Measurements from ENCODE around the gene CD2AP.

The CD2AP gene

GRCh38 chr6:47661960-47662359 is 184.4 kb downstream of the CD2AP start:
- DNase-seq (ENCODE audit: low read depth) = no peak
- no peak overlapping the region for H3K4me3 ChIP-seq (ENCODE audit: low read depth, low read length)
- TF ChIP-seq, protein P1, sequence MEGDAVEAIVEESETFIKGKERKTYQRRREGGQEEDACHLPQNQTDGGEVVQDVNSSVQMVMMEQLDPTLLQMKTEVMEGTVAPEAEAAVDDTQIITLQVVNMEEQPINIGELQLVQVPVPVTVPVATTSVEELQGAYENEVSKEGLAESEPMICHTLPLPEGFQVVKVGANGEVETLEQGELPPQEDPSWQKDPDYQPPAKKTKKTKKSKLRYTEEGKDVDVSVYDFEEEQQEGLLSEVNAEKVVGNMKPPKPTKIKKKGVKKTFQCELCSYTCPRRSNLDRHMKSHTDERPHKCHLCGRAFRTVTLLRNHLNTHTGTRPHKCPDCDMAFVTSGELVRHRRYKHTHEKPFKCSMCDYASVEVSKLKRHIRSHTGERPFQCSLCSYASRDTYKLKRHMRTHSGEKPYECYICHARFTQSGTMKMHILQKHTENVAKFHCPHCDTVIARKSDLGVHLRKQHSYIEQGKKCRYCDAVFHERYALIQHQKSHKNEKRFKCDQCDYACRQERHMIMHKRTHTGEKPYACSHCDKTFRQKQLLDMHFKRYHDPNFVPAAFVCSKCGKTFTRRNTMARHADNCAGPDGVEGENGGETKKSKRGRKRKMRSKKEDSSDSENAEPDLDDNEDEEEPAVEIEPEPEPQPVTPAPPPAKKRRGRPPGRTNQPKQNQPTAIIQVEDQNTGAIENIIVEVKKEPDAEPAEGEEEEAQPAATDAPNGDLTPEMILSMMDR (IDR thresholded peaks at IDR 0.05; ENCODE audit: insufficient read depth, low read depth, low read length, missing control alignments) = no peak

- no peak overlapping the region for H3K4me3 ChIP-seq (ENCODE audit: low read depth, low read length)
- DNase-seq (ENCODE audit: low read depth) = no peak
Measured at GRCh38 chr6:47663462-47664216, 186.1 kb downstream of the CD2AP start.

GRCh38 chr6:47665112-47665511 is 187.5 kb downstream of the CD2AP start:
- DNase-seq (ENCODE audit: low read depth) = no peak
- TF ChIP-seq, protein P1 (IDR thresholded peaks at IDR 0.05; ENCODE audit: insufficient read depth, low read depth, low read length, missing control alignments) = no peak
- no peak overlapping the region for H3K4me3 ChIP-seq (ENCODE audit: low read depth, low read length)

More at GRCh38 chr6:47663462-47664216, 186.1 kb downstream of the CD2AP start:
- TF ChIP-seq, protein P1 (IDR thresholded peaks at IDR 0.05; ENCODE audit: insufficient read depth, low read depth, low read length, missing control alignments) = no peak

- TF ChIP-seq, protein P1 (IDR thresholded peaks at IDR 0.05; ENCODE audit: insufficient read depth, low read depth, low read length, missing control alignments) = no peak
- no peak overlapping the region for H3K4me3 ChIP-seq (ENCODE audit: low read depth, low read length)
- no peak for DNase-seq (ENCODE audit: low read depth)
Measured at GRCh38 chr6:47669684-47670513, 192.3 kb downstream of the CD2AP start.

GRCh38 chr6:47670851-47671250 is 193.3 kb downstream of the CD2AP start:
- TF ChIP-seq, protein P1 (IDR thresholded peaks at IDR 0.05; ENCODE audit: insufficient read depth, low read depth, low read length, missing control alignments) = no peak
- DNase-seq (ENCODE audit: low read depth) = no peak
- no peak overlapping the region for H3K4me3 ChIP-seq (ENCODE audit: low read depth, low read length)

GRCh38 chr6:47671777-47672176 is 194.2 kb downstream of the CD2AP start:
- TF ChIP-seq, protein P1 (IDR thresholded peaks at IDR 0.05; ENCODE audit: insufficient read depth, low read depth, low read length, missing control alignments) = no peak
- H3K4me3 ChIP-seq (ENCODE audit: low read depth, low read length) = no peak overlapping the region
- no peak for DNase-seq (ENCODE audit: low read depth)
